ENCODE measurements around the gene PDE11A. TPM values are rescaled to one million over a fixed set of nuclear protein-coding genes. Genes with fewer than 3 reads are reported as not detected.
A peak's percentile ranks its signal among the peaks of the same experiment; 100 is the strongest.

PDE11A gene
- total and polyA plus RNA-seq, 2 of the 13 experiments (the other 11 are each of a cell fraction or from before 2014, with no cell fraction given), result 1.2 to 1.7 TPM

- TF ChIP-seq, protein P1, sequence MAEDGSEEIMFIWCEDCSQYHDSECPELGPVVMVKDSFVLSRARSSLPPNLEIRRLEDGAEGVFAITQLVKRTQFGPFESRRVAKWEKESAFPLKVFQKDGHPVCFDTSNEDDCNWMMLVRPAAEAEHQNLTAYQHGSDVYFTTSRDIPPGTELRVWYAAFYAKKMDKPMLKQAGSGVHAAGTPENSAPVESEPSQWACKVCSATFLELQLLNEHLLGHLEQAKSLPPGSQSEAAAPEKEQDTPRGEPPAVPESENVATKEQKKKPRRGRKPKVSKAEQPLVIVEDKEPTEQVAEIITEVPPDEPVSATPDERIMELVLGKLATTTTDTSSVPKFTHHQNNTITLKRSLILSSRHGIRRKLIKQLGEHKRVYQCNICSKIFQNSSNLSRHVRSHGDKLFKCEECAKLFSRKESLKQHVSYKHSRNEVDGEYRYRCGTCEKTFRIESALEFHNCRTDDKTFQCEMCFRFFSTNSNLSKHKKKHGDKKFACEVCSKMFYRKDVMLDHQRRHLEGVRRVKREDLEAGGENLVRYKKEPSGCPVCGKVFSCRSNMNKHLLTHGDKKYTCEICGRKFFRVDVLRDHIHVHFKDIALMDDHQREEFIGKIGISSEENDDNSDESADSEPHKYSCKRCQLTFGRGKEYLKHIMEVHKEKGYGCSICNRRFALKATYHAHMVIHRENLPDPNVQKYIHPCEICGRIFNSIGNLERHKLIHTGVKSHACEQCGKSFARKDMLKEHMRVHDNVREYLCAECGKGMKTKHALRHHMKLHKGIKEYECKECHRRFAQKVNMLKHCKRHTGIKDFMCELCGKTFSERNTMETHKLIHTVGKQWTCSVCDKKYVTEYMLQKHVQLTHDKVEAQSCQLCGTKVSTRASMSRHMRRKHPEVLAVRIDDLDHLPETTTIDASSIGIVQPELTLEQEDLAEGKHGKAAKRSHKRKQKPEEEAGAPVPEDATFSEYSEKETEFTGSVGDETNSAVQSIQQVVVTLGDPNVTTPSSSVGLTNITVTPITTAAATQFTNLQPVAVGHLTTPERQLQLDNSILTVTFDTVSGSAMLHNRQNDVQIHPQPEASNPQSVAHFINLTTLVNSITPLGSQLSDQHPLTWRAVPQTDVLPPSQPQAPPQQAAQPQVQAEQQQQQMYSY (CRISPR knock-in tag; IDR thresholded peaks at IDR 0.05), result no peak
- TF ChIP-seq GABPA (IDR thresholded peaks at IDR 0.05; ENCODE audit: low read depth, low read length) (peak; percentile 79), GABPA (CRISPR knock-in tag; IDR thresholded peaks at IDR 0.05; ENCODE audit: low read depth) (peak; percentile 97), ZNF431 (CRISPR knock-in tag; IDR thresholded peaks at IDR 0.05; ENCODE audit: borderline replicate concordance, low read depth) (no peak), ZNF839 (CRISPR knock-in tag; IDR thresholded peaks at IDR 0.05; ENCODE audit: borderline replicate concordance) (peak; percentile 100), NFYC (CRISPR knock-in tag; IDR thresholded peaks at IDR 0.05) (no peak; the same call in 1 of the 2 replicates), ELF4 (CRISPR knock-in tag; IDR thresholded peaks at IDR 0.05; ENCODE audit: borderline replicate concordance) (peak; percentile 88; the same call in 1 of the 2 replicates), TARDBP (CRISPR knock-in tag; IDR thresholded peaks at IDR 0.05) (peak; percentile 82), ZNF737 (CRISPR knock-in tag; IDR thresholded peaks at IDR 0.05; ENCODE audit: borderline replicate concordance) (peak; percentile 85; the same call in 1 of the 2 replicates), ATF7-NPFF (CRISPR knock-in tag; IDR thresholded peaks at IDR 0.05; ENCODE audit: low read depth) (0 out of 2 replicates have a peak, but pooled peaks have one; percentile 39), ZNF652 (CRISPR knock-in tag; IDR thresholded peaks at IDR 0.05; ENCODE audit: borderline replicate concordance, low read depth) (peak; percentile 50; the same call in 1 of the 2 replicates), ZMAT5 (CRISPR knock-in tag; IDR thresholded peaks at IDR 0.05; ENCODE audit: borderline replicate concordance, low read depth) (no peak), ZNF550 (CRISPR knock-in tag; IDR thresholded peaks at IDR 0.05; ENCODE audit: borderline replicate concordance) (no peak), BORCS8-MEF2B (CRISPR knock-in tag; IDR thresholded peaks at IDR 0.05) (peak; percentile 88), CC2D1A (CRISPR knock-in tag; IDR thresholded peaks at IDR 0.05) (peak; percentile 68; the same call in 1 of the 2 replicates), ELK4 (CRISPR knock-in tag; IDR thresholded peaks at IDR 0.05; ENCODE audit: borderline replicate concordance) (no peak), POLR2AphosphoS2 (IDR thresholded peaks at IDR 0.05; ENCODE audit: low read depth, low read length) (no peak)
- TF ChIP-seq, protein P2, sequence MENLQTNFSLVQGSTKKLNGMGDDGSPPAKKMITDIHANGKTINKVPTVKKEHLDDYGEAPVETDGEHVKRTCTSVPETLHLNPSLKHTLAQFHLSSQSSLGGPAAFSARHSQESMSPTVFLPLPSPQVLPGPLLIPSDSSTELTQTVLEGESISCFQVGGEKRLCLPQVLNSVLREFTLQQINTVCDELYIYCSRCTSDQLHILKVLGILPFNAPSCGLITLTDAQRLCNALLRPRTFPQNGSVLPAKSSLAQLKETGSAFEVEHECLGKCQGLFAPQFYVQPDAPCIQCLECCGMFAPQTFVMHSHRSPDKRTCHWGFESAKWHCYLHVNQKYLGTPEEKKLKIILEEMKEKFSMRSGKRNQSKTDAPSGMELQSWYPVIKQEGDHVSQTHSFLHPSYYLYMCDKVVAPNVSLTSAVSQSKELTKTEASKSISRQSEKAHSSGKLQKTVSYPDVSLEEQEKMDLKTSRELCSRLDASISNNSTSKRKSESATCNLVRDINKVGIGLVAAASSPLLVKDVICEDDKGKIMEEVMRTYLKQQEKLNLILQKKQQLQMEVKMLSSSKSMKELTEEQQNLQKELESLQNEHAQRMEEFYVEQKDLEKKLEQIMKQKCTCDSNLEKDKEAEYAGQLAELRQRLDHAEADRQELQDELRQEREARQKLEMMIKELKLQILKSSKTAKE (CRISPR knock-in tag; IDR thresholded peaks at IDR 0.05; ENCODE audit: borderline replicate concordance), result no peak
- TF ChIP-seq, protein P3, sequence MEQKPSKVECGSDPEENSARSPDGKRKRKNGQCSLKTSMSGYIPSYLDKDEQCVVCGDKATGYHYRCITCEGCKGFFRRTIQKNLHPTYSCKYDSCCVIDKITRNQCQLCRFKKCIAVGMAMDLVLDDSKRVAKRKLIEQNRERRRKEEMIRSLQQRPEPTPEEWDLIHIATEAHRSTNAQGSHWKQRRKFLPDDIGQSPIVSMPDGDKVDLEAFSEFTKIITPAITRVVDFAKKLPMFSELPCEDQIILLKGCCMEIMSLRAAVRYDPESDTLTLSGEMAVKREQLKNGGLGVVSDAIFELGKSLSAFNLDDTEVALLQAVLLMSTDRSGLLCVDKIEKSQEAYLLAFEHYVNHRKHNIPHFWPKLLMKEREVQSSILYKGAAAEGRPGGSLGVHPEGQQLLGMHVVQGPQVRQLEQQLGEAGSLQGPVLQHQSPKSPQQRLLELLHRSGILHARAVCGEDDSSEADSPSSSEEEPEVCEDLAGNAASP (CRISPR knock-in tag; IDR thresholded peaks at IDR 0.05; ENCODE audit: borderline replicate concordance), result peak; percentile 55
Observed at GRCh38 chr2:177618255-177619253, 454.0 kb downstream of the PDE11A start (continued).
